DOHH2 (cell line): Measurements from ENCODE around the gene CASZ1.

Experiments
- H3F3A ChIP-seq: fragments of 200-600 bp; sonication (generic), shearing (Covaris generic); 2 replicates; pipeline ENCODE4 v1.6.0; 2016; ENCODE audit warnings: antibody characterized with exemption, mild to moderate bottlenecking; ENCODE audit not compliant: control insufficient read depth, insufficient read depth
- H3K27ac ChIP-seq: fragments of 200-600 bp; sonication (generic); 2 replicates; pipeline ENCODE4 v1.5.1; 2014; ENCODE audit warnings: low read depth, mild to moderate bottlenecking, low read length, moderate library complexity
- H3K27me3 ChIP-seq: fragments of 200-600 bp; sonication (generic); 2 replicates; pipeline ENCODE4 v1.6.1; 2014; ENCODE audit warnings: mild to moderate bottlenecking, low read length, mixed read lengths; ENCODE audit not compliant: control insufficient read depth
- H3K36me3 ChIP-seq: fragments of 200-600 bp; sonication (generic); 2 replicates; pipeline ENCODE4 v1.6.1; 2014; ENCODE audit warnings: mild to moderate bottlenecking, low read length, moderate library complexity, mixed read lengths; ENCODE audit not compliant: control insufficient read depth
- H3K4me1 ChIP-seq: fragments of 200-600 bp; sonication (generic); 2 replicates; pipeline ENCODE4 v1.6.1; 2014; ENCODE audit warnings: mild to moderate bottlenecking, low read length, mixed read lengths; ENCODE audit not compliant: control insufficient read depth
- H3K4me2 ChIP-seq: fragments of 200-600 bp; sonication (generic); 2 replicates; pipeline ENCODE4 v1.6.0; 2014; ENCODE audit warnings: mild to moderate bottlenecking, low read length, moderate library complexity
- H3K4me3 ChIP-seq: fragments of 200-600 bp; sonication (generic); 2 replicates; pipeline ENCODE4 v1.5.1; 2014; ENCODE audit warnings: mild to moderate bottlenecking, low read length, mixed read lengths
- H3K79me2 ChIP-seq: fragments of 200-600 bp; sonication (generic); 2 replicates; pipeline ENCODE4 v1.6.1; 2014; ENCODE audit warnings: mild to moderate bottlenecking, low read length, mixed read lengths; ENCODE audit not compliant: control insufficient read depth
- H3K9me2 ChIP-seq: fragments of 200-600 bp; sonication (generic); replicated peaks from 2 replicates; pipeline ENCODE4 v1.6.1; 2014; ENCODE audit warnings: mild to moderate bottlenecking, low read length, mixed read lengths; ENCODE audit not compliant: control insufficient read depth
- H3K9me3 ChIP-seq: fragments of 200-600 bp; sonication (generic); 2 replicates; pipeline ENCODE4 v1.6.1; 2014; ENCODE audit warnings: antibody characterized with exemption, low read length, mixed read lengths; ENCODE audit not compliant: control insufficient read depth, insufficient read depth
- H4K20me1 ChIP-seq: fragments of 200-600 bp; sonication (generic); 2 replicates; pipeline ENCODE4 v1.6.0; 2014; ENCODE audit warnings: low read depth, mild to moderate bottlenecking, antibody characterized with exemption, low read length, moderate library complexity; ENCODE audit not compliant: control insufficient read depth, insufficient read depth
- EZH2phosphoT487 ChIP-seq: fragments of 200-600 bp; sonication (generic); IDR thresholded peaks from 2 replicates; pipeline ENCODE4 v1.6.1; 2017; ENCODE audit warnings: borderline replicate concordance, mild to moderate bottlenecking, antibody characterized with exemption, low read length, moderate library complexity, mixed read lengths
- TF ChIP-seq, protein P1 (sequence below): fragments of 200-600 bp; sonication (generic); IDR thresholded peaks from one replicate; pipeline ENCODE4 v1.5.1; 2014; ENCODE audit warnings: antibody characterized with exemption, mild to moderate bottlenecking, low read depth, low read length; ENCODE audit not compliant: poor library complexity, severe bottlenecking

The CASZ1 gene

DNA sequence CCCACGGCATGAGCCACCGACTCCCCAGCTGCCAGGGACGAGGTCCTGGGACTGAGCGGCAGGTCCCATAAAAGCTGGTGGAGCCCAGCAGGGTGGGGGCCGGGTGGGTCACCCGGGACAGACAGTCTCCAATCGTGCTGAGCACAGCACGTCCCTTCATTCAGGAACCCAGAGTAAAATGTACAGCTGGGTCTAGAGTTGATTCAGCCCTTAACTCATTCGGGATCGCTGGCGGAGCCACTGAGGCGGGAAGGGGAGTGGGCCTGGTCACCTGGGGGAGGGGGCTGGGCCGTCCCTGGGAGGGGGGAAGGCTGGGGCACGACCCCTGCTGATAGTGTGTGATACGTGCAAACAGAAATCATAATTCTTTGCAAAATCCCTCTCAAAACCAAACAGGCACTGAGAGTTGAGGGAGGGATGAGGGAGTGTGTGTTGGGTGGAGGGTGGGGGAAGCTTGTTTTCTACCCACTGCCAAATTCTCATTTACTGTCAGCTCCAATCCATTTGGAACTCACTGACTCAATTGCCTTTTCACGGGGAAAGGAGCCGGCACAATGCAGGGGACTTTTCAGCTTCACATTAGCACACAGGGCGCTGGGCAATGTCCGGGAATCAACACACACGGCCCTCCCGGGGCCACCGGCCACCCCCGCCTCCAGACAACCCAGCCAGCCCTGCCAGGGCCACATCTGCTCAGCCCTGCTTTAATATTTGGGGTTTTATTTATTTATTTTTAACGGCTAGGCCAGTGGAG lies 13.8 kb downstream of the CASZ1 start:
- H3K4me1 ChIP-seq = no peaks in the 10 kb centered on the region
- no peaks in the 10 kb centered on the region for H3K27me3 ChIP-seq
- TF ChIP-seq EZH2phosphoT487 = no peak
- TF ChIP-seq, protein P1, sequence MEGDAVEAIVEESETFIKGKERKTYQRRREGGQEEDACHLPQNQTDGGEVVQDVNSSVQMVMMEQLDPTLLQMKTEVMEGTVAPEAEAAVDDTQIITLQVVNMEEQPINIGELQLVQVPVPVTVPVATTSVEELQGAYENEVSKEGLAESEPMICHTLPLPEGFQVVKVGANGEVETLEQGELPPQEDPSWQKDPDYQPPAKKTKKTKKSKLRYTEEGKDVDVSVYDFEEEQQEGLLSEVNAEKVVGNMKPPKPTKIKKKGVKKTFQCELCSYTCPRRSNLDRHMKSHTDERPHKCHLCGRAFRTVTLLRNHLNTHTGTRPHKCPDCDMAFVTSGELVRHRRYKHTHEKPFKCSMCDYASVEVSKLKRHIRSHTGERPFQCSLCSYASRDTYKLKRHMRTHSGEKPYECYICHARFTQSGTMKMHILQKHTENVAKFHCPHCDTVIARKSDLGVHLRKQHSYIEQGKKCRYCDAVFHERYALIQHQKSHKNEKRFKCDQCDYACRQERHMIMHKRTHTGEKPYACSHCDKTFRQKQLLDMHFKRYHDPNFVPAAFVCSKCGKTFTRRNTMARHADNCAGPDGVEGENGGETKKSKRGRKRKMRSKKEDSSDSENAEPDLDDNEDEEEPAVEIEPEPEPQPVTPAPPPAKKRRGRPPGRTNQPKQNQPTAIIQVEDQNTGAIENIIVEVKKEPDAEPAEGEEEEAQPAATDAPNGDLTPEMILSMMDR = no peak

GRCh38 chr1:10781137-10781536 lies 15.3 kb downstream of the CASZ1 start:
- Histone ChIP-seq H3K36me3 (no peaks in the 10 kb centered on the region), H3K27ac (no peak overlapping the region), H3K79me2 (no peaks in the 10 kb centered on the region), H4K20me1 (no peaks in the 10 kb centered on the region), H3K4me3 (no peak overlapping the region), H3K9me2 (no peaks in the 10 kb centered on the region), H3F3A (no peaks in the 10 kb centered on the region), H3K4me2 (no peak overlapping the region), H3K9me3 (0 out of 2 replicates have a peak, but pooled peaks cover 5% of the 10 kb centered on the region), H3K27me3 (no peaks in the 10 kb centered on the region), H3K4me1 (no peaks in the 10 kb centered on the region)
- TF ChIP-seq, protein P1 = no peak
- no peak for TF ChIP-seq EZH2phosphoT487

More for the DNA sequence above, 13.8 kb downstream of the CASZ1 start:
- no peak overlapping the region for H3K4me2 ChIP-seq
- no peaks in the 10 kb centered on the region for H3F3A ChIP-seq
- no peak overlapping the region for H3K27ac ChIP-seq
- H3K79me2 ChIP-seq = no peaks in the 10 kb centered on the region
- H3K9me2 ChIP-seq = no peaks in the 10 kb centered on the region
- no peaks in the 10 kb centered on the region for H3K36me3 ChIP-seq
- H3K4me3 ChIP-seq = no peak overlapping the region
- H3K9me3 ChIP-seq = 0 out of 2 replicates have a peak, but pooled peaks cover 3% of the 10 kb centered on the region
- H4K20me1 ChIP-seq = no peaks in the 10 kb centered on the region

GRCh38 chr1:10779841-10780240 lies 16.6 kb downstream of the CASZ1 start:
- no peak for TF ChIP-seq EZH2phosphoT487
- TF ChIP-seq, protein P1 = no peak
- Histone ChIP-seq H3K27me3 (no peaks in the 10 kb centered on the region), H3K9me3 (0 out of 2 replicates have a peak, but pooled peaks cover 5% of the 10 kb centered on the region), H3F3A (no peaks in the 10 kb centered on the region), H3K79me2 (no peaks in the 10 kb centered on the region), H3K4me1 (no peaks in the 10 kb centered on the region), H3K27ac (no peak overlapping the region), H4K20me1 (no peaks in the 10 kb centered on the region), H3K4me3 (no peak overlapping the region), H3K4me2 (no peak overlapping the region), H3K9me2 (no peaks in the 10 kb centered on the region), H3K36me3 (no peaks in the 10 kb centered on the region)
